ENCODE results near the gene CLEC7A.

The CLEC7A gene

GRCh38 chr12:10101648-10102220, 28.3 kb downstream of the CLEC7A start:
- in situ Hi-C loops (cut with HindIII; ENCODE audit: low pct_ligation_motif_present, low pct_unique_long_range_greater_than_20kb, low sequenced_read_pairs): no loop called here
- DNase-seq: no peak

GRCh38 chr12:10101042-10101579, 28.9 kb downstream of the CLEC7A start:
- DNase-seq: no peak
- in situ Hi-C loops (cut with HindIII; ENCODE audit: low pct_ligation_motif_present, low pct_unique_long_range_greater_than_20kb, low sequenced_read_pairs): no loop called here

- in situ Hi-C loops (cut with HindIII; ENCODE audit: low pct_ligation_motif_present, low pct_unique_long_range_greater_than_20kb, low sequenced_read_pairs): no loop called here
- DNase-seq: no peak
Measured at GRCh38 chr12:10098791-10099190, 31.2 kb downstream of the CLEC7A start, which contains the start of gene CLEC1A. Gene CLEC1A (minus strand): TSS chr12:10098985. CDS start chr12:10098922, 63 bp downstream.

- in situ Hi-C loops (cut with HindIII; ENCODE audit: low pct_ligation_motif_present, low pct_unique_long_range_greater_than_20kb, low sequenced_read_pairs): no loop called here
- no peak for DNase-seq
Measured at GRCh38 chr12:10097521-10097920, 32.5 kb downstream of the CLEC7A start.

- in situ Hi-C loops (cut with HindIII; ENCODE audit: low pct_ligation_motif_present, low pct_unique_long_range_greater_than_20kb, low sequenced_read_pairs): no loop called here
- no peak for DNase-seq
Measured at GRCh38 chr12:10095971-10096370, 34.0 kb downstream of the CLEC7A start.

- no peak for DNase-seq
- in situ Hi-C loops (cut with HindIII; ENCODE audit: low pct_ligation_motif_present, low pct_unique_long_range_greater_than_20kb, low sequenced_read_pairs): no loop called here
Measured at GRCh38 chr12:10094646-10095395, 35.2 kb downstream of the CLEC7A start.

- no peak for DNase-seq
- in situ Hi-C loops (cut with HindIII; ENCODE audit: low pct_ligation_motif_present, low pct_unique_long_range_greater_than_20kb, low sequenced_read_pairs): no loop called here
Measured at GRCh38 chr12:10088955-10089900, 40.8 kb downstream of the CLEC7A start.

GRCh38 chr12:10088031-10088430, 42.0 kb downstream of the CLEC7A start:
- in situ Hi-C loops (cut with HindIII; ENCODE audit: low pct_ligation_motif_present, low pct_unique_long_range_greater_than_20kb, low sequenced_read_pairs): no loop called here
- no peak for DNase-seq

GRCh38 chr12:10086387-10086786, 43.6 kb downstream of the CLEC7A start:
- in situ Hi-C loops (cut with HindIII; ENCODE audit: low pct_ligation_motif_present, low pct_unique_long_range_greater_than_20kb, low sequenced_read_pairs): no loop called here
- DNase-seq: no peak

- no peak for DNase-seq
- in situ Hi-C loops (cut with HindIII; ENCODE audit: low pct_ligation_motif_present, low pct_unique_long_range_greater_than_20kb, low sequenced_read_pairs): no loop called here
Measured at GRCh38 chr12:10084733-10085132, 45.3 kb downstream of the CLEC7A start.

- in situ Hi-C loops (cut with HindIII; ENCODE audit: low pct_ligation_motif_present, low pct_unique_long_range_greater_than_20kb, low sequenced_read_pairs): no loop called here
- DNase-seq: no peak
Measured at GRCh38 chr12:10082117-10082874, 47.7 kb downstream of the CLEC7A start.

GRCh38 chr12:10075451-10075850, 54.5 kb downstream of the CLEC7A start:
- in situ Hi-C loops (cut with HindIII; ENCODE audit: low pct_ligation_motif_present, low pct_unique_long_range_greater_than_20kb, low sequenced_read_pairs): no loop called here
- no peak for DNase-seq

GRCh38 chr12:10073261-10073660, 56.7 kb downstream of the CLEC7A start:
- in situ Hi-C loops (cut with HindIII; ENCODE audit: low pct_ligation_motif_present, low pct_unique_long_range_greater_than_20kb, low sequenced_read_pairs): no loop called here
- DNase-seq: no peak

GRCh38 chr12:10072131-10072530, 57.9 kb downstream of the CLEC7A start:
- DNase-seq: no peak
- in situ Hi-C loops (cut with HindIII; ENCODE audit: low pct_ligation_motif_present, low pct_unique_long_range_greater_than_20kb, low sequenced_read_pairs): no loop called here

- no peak for DNase-seq
- in situ Hi-C loops (cut with HindIII; ENCODE audit: low pct_ligation_motif_present, low pct_unique_long_range_greater_than_20kb, low sequenced_read_pairs): no loop called here
Measured at GRCh38 chr12:10070380-10070779, 59.6 kb downstream of the CLEC7A start.

GRCh38 chr12:10069976-10070375, 60.0 kb downstream of the CLEC7A start:
- in situ Hi-C loops (cut with HindIII; ENCODE audit: low pct_ligation_motif_present, low pct_unique_long_range_greater_than_20kb, low sequenced_read_pairs): no loop called here
- DNase-seq: no peak

- in situ Hi-C loops (cut with HindIII; ENCODE audit: low pct_ligation_motif_present, low pct_unique_long_range_greater_than_20kb, low sequenced_read_pairs): no loop called here
Measured at GRCh38 chr12:10069099-10069498, 60.9 kb downstream of the CLEC7A start.

GRCh38 chr12:10068644-10069043, 61.4 kb downstream of the CLEC7A start:
- no peak for DNase-seq
- in situ Hi-C loops (cut with HindIII; ENCODE audit: low pct_ligation_motif_present, low pct_unique_long_range_greater_than_20kb, low sequenced_read_pairs): no loop called here

More at GRCh38 chr12:10069099-10069498, 60.9 kb downstream of the CLEC7A start:
- DNase-seq: no peak
